Measurements from ENCODE around the gene PDLIM4.

- TF ChIP-seq CTCF (IDR thresholded peaks at IDR 0.05) (no peak), POLR2AphosphoS5 (IDR thresholded peaks at IDR 0.05) (no peak), POLR2A (IDR thresholded peaks at IDR 0.05) (no peak), EP300 (IDR thresholded peaks at IDR 0.05; ENCODE audit: low read depth) (no peak)
Measured at GRCh38 chr5:132258102-132259068, 889 bp downstream of the PDLIM4 start.
